HG02885 (cell line): ENCODE measurements around the gene RAP1GDS1.
"Not testable (repeated sequence)": the region's sequence is repeated elsewhere in the genome, so short reads cannot be mapped to it uniquely, and the experiment has no call there.

ENCODE experiments used
- ATAC-seq: cut with Tn5 transposase; IDR thresholded peaks from one replicate; pipeline ENCODE4 v1.9.1; 2021; ENCODE audit warnings: mild to moderate bottlenecking; ENCODE audit not compliant: unreplicated experiment, poor library complexity

The RAP1GDS1 gene

DNA sequence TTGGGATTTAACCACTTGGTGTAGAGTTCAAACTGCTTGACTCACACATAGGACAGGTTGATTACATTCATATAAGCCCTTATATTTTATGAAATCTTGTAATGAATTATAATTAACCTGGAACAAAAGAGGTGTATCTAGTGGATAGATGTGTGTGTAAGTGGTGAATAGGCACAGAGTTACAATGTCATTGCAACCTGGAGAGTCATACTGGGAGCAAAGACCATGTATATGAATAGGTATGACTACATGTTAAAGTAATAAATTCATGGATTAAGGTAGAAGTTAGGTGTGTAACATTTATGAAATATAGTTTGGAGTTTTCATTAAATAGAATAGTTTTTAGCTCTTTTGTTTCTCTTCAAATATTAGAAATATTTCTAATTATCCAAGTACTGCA is 26.1 kb downstream of the RAP1GDS1 start:
- ATAC-seq, result no peak

DNA sequence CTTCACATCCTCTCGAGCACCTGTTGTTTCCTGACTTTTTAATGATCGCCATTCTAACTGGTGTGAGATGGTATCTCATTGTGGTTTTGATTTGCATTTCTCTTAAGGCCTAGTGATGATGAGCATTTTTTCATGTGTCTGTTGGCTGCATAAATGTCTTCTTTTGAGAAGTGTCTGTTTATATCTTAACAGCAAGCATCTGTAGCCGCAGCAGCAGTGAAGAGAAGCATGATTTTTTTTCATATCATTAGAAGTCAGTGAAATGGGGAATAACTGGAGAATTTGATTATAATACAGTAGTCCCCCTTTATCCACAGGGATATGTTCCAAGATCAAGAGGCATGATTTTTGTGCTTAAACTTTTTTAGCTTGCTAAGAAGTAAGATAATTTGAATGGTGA is 27.5 kb downstream of the RAP1GDS1 start:
- ATAC-seq, result peak; percentile 40

DNA sequence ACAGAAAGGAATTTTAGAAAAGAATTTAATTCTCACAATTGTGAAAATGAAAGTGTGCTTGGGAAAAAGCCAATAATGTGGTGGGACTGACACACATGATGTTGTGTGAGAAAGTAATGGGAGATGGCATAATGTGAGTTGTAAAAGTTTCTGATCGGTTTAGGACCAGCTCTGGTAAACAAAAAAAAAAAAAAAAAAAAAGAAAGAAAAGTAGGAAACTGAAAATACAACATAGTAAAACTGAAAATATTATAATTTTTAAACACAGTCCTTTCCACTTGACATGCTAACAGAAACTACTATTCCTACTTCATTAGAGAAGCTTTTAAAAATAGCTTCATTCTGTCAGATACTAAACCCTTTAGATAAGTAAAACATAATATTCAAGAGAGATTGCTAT is 28.2 kb downstream of the RAP1GDS1 start:
- peak; percentile 71 for ATAC-seq

DNA sequence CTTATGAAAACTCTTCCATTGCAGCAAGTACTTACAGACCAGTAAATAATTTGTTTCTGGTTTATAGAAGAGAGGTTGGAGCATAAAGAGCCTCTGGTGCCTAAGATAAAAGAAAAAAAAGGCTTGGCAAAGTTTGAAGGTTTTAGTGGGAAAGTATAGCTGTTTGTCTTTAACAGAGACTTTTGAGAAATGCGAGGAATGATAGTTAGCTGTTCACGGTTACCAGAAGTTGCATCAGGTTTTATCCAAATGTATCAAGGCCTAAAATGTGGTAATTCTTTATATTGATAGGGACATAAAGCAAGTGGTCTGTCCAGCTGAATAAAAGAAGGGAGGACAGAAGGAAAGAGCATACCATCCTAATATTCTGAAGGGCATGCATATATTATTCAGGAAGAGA is 29.3 kb downstream of the RAP1GDS1 start:
- no peak for ATAC-seq

DNA sequence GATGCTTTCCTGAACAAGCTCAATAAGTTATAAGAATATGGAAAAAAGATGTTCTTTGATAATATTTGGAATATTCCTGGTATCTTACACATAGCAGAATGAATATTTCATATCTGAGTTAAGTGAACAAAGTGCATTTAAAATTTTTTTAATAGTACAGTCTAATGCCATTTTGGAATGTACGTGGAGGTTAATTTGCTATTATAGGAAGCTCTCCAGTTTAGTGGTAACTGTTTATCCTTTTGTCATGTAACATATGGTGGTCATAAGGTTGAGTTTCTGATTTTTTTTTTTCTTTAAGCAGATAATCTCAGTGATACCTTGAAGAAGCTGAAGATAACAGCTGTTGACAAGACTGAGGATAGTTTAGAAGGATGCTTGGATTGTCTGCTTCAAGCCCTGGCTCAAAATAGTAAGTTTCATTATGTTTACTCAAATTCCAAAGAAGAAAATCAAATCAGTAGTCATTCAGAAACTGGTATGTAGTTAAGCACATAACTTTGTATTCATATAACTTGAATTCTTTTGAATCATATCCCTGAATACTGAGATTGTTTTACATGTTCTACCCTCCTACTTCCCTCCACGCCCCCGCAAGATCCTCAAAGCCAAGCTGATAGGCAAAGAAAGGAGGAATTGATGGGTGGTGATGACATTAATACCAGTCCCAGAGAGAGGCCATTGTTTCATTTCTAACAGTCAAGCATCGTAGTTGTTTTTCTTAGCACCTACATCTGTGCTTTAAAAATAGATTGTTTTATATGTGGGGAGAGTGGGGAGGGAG is 32.1 kb downstream of the RAP1GDS1 start:
- ATAC-seq, result no peak

DNA sequence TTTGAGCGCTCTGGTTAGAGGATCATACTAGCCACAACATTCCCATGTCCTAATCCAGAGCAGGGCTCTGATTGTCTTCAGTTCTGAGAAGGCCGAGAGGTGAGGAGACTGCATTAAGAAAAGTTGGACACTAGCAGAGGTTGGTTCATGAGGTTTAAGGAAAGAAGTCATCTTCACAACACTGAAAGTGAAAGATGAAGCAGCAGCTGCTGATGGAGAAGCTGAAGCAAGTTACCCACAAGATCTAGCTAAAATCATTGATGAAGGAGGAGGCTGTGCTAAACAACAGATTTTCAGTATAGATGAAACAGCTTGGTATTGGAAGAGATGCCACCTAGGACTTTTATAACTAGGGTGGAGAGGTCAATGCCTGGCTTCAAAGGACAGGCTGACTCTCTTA is 36.8 kb downstream of the RAP1GDS1 start:
- no peak for ATAC-seq

DNA sequence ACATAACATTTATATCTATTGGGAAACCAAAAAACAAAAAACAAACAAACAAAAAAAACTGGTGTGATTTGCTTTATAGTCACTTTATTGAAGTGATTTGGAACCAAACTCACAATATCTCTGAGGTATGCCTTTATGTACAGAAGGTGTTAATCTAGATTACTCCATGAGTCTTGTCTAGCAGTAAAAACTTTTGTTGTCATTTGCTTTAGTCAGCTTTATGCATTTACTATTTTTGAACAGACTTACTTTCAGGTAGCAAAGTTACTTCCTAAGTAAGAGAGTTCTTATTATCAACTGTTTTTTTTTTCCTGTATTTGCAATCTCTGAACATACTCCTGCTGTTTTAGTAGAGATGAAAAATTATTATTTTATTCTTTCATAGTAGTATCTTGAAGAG is 39.5 kb downstream of the RAP1GDS1 start:
- no peak for ATAC-seq

DNA sequence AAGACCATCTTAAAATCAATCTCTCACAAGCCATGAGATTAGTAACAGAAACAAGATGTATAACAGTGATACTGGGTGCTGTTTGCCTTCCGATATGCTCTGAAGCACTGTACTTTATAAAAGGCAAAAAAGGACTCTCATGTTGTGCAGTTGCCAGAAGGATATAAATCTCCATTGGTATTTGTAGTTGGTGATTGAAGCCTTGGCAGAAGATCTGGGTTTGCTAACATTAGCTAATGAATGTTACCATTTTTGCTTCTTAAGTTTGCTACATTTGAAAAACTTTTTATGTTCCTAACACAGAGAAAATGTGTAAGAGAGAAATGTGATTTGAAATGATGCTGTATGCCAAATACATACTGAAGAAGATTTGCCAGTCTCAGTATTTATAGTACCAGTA is 44.4 kb downstream of the RAP1GDS1 start:
- ATAC-seq, result no peak

DNA sequence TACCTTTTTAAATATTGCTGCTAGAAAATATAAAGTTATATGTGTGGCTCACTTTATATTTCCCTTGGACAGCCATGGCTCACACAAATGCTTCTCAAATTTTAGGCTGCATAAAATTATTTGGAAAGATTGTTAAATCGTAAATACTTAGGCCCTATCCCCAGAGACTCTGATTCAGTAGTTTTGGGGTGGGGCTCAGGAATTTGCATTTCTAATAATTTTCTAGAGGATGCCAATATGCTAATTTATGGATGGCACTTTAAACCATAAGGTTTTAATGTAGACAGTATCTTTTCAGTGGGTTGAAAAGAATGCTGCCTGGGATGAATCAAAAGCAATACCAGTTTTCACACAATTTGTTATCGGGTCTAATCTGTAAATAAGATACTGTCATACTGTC is 49.7 kb downstream of the RAP1GDS1 start:
- ATAC-seq, result no peak

DNA sequence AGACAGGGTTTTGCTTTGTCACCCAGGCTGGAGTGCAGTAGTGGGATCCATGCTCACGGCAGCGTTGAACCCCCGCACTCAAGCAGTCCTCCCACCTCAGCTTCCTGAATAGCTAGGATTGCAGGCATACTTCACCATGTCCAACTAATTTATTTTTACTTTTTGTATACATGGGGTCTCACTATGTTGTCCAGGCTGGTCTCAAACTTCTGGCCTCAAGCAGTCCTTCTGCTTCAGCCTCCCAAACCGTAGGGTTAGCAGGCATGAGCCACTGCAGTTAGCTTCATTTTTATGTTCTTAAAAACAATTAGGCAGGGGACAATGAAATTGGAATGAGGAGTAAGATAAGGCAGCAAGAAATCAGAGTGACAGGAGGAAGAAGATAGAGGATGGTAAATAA is 50.5 kb downstream of the RAP1GDS1 start:
- ATAC-seq, result no peak

DNA sequence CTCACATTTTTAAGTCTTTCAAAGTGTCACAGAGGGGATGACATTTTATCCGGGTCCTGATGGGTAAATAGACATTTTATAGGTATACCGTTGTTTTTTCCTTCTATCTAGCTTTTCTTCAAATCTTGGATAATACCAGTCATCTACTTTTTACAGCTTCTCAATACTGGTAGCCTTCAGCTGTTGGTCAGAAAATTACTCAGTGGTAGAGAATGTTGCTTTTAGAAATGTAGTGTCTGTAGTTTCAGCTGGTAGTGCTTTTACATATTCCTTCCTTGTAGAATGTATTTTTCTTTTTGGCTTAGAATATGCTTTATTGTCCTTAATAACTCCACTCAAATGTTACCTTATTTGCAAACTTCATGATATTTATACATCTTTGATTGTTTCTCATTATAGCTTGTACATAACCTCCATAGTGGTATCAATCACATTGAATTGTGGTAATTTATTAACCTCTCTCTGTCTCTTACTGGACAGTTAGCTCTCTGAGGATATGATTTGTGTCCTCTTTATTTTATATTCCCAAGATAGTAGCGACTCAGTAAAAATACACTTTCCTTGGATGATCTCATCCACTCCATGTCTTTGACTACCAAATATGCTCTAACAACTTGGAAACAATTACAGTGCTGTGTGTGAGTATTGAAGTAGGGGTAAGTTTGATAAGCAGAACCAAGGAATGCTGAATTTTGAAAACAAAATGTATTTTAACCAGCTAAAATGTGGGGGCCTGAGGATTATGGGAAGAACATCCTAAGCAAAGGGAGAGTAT is 53.8 kb downstream of the RAP1GDS1 start:
- no peak for ATAC-seq

DNA sequence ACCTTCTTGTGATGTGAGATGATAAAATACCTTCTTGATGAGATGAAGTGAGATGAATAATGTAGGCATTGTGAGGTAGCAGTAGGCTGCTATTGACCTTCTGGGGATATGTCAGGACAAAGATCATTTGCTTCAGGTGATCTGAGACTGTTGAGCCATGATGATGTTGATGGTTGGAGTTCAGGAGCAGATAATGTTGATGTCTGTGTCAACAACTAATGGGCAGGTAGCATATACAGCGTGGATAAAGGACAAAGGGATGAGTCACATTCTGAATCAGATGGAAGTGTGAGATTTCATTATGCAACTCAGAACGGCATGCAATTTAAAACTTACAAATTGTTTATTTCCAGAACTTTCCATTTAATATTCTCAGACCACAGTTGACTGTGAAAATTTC is 57.3 kb downstream of the RAP1GDS1 start:
- ATAC-seq, result no peak

DNA sequence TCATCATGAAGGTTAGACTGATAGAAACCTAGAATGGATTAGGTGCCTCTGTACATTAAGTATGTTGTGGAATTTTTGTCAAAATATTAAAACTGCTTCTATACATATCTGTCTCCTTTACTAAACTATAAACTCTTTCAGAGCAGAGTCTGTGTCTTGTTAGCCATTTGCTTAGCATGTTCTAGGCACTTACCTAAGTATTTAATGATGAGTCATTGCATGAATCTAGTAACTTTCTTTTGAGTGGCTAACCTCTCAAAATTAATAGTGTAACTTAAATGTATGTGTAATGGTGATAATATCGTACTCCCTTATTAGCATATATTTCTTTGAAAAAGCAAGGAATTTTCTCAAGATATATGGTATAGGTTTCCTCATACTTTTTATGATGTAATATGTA is 57.8 kb downstream of the RAP1GDS1 start:
- no peak for ATAC-seq

DNA sequence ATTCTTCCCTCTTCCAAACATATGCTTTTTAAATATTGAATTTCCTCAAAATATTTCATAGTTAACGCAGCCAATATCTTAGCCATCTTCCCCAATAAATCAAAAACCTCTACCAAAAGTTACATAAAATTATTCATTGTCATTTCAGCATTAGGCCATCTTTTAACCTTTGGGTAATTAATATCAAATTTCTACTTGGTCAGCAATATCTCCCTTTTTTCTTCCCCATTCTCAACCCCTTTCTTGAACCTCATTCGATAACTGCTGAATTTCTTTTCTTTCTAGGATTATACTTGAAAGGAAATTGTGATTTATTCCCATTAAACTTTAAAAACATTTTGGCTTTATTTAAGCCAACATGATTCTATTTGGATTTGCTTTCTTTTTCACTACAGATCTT is 65.0 kb downstream of the RAP1GDS1 start:
- no peak for ATAC-seq

DNA sequence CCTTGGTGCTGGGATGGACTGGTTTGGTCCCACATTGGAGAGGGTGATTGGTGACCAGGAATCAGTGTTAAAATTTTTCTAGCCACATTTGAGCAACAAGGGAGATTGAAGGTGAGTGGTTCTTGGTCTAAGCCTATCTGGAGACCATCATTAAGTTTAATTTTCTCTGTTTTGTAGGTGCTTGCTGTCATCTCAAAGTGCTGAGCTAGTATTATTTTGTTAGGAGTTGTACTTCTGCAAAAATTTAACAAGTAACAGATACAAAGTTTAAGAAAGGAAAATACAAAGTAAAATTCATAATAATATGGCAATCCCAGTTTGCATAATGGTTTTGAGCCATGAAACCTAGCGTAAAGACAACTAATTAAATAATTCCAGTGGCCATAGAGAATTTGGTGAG is 66.5 kb downstream of the RAP1GDS1 start:
- no peak for ATAC-seq

DNA sequence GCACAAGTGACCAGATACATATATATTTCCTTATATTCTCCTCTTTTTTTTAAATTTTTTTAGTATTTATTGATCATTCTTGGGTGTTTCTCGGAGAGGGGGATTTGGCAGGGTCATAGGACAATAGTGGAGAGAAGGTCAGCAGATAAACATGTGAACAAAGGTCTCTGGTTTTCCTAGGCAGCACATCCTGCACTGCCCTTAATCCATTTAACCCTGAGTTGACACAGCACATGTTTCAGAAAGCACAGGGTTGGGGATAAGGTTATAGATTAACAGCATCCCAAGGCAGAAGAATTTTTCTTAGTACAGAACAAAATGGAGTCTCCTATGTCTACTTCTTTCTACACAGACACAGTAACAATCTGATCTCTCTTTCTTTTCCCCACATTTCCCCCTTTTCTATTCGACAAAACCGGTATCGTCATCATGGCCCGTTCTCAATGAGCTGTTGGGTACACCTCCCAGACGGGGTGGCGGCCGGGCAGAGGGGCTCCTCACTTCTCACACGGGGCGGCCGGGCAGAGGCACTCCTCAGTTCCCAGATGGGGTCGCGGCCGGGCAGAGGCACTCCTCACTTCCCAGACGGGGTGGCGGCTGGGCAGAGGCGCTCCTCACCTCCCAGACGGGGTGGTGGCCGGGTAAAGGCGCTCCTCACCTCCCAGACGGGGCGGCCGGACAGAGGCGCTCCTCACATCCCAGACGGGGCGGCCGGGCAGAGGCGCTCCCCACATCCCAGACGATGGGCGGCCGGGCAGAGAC is 68.9 kb downstream of the RAP1GDS1 start:
- ATAC-seq, result not testable (repeated sequence)

DNA sequence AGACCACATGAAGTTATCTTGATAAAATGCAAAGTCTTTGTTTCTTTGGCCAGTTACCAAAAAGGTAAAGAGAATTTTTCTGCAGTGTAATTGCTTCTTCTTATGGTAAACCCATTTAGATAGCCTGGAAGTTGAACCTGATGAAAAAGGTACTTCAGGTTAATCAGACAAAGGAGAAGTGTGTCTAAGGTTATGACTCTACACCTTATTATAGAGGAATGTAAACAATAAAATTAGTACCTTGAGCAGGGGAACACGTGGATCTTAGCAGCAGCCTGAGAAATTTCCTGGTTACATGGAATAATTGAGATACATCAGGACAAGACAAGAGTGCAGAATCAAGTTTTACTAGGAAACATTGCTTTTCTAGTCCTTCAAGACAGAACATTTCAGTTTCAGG is 70.8 kb downstream of the RAP1GDS1 start:
- no peak for ATAC-seq

DNA sequence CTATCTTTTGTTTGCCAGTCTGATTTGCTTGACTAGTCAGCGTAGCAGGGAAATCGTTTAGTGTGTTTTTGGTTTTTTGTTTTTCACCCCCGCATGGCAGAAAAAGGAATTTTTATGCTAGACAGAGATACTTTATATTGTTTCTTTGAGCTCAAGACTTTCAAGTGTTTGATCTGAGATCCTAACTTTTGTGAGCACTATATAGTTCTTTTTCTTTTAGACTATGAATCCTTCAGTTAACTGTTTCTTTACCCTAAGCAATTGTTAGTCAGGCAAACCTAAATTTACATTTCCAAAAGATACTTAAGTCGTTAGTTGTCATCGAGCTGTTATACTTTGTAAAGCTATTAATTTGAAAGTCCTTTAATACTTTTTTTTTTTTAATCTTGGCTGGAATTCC is 73.3 kb downstream of the RAP1GDS1 start:
- no peak for ATAC-seq

DNA sequence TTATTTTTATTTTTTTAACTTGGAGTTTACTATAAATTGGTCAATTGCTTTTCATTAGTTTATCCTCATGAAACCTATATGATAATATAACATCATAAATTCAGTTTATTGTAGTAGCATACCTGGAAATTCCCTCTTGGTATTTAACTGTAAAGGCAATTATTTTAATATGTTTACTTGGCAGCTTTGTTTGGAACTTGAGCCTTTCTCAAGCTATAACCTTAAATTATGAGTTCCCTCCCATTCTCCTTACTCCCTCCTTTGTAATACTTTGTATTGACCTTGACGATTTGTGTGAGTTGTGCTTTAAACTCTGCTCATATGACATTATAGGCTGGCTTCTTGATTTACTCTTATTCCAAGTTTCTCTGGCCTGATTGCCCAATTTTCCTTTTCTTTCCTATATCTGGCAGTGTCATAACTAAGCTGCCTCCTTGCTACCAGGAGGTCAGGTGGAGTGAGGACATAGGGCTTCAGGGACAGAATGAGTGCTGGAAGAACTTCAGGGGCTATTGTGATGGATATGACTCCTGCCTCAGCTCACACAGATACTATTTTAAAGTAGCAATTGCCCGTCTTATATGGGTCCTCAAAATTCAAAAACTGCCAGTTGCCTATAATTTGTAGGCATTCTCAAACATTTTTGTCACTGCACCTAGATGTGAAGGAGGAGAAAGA is 77.7 kb downstream of the RAP1GDS1 start:
- ATAC-seq, result no peak

DNA sequence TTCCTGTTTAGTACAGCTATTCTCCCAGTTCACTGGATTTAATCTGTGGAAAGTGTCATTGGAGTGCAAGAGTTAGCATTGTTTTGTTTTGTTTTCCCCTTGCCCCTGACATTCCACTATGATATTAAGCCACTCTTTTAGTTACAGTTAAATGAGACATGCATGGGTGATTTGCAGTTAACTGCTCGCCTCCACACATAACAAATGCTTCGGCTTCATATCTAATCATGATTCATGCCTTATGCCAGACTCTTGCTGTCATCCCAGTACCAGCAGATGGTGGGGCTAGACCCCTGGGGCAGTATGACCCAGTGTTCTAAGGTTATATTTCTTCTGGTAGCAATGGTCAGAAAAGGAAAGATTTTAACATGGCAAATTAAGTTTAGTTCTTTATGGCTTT is 80.1 kb downstream of the RAP1GDS1 start:
- no peak for ATAC-seq

DNA sequence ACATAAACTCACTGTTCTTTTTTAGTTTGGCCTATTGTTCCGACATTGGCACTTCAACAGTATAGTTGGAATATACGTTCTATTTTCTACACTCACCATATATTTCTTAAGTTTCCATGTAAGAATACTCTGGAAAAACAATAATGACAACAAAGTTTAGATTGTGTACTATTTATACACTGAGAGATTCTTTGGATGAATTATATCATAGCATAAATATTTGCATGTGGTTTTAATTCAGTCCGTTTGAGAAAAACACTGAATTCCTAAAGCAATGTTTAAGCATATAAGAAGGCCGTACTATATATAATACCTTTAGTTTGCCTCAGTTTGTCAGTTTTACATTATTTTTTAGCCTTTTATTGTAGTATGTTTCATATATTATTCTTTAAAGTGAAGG is 82.4 kb downstream of the RAP1GDS1 start:
- no peak for ATAC-seq
